Hepatocyte (in vitro differentiated cells): ENCODE data around the gene CCDC117.

ENCODE experiments used
- EZH2 ChIP-seq: fragments of 200-600 bp; sonication (generic); IDR thresholded peaks from 2 replicates; pipeline ENCODE4 v1.6.1; 2016; ENCODE audit warnings: antibody characterized with exemption, mild to moderate bottlenecking, borderline replicate concordance
- EZH2phosphoT487 ChIP-seq: fragments of 200-600 bp; sonication (generic); IDR thresholded peaks from one replicate; pipeline ENCODE4 v1.6.1; 2018; ENCODE audit warnings: antibody characterized with exemption, mild to moderate bottlenecking, low read depth, moderate library complexity; ENCODE audit not compliant: unreplicated experiment, severe bottlenecking
- TF ChIP-seq, protein P1 (sequence below): fragments of 200-600 bp; sonication (generic); IDR thresholded peaks from 2 replicates; pipeline ENCODE4 v1.5.1; 2016; ENCODE audit warnings: antibody characterized with exemption, mild to moderate bottlenecking; ENCODE audit not compliant: poor library complexity

DNA sequence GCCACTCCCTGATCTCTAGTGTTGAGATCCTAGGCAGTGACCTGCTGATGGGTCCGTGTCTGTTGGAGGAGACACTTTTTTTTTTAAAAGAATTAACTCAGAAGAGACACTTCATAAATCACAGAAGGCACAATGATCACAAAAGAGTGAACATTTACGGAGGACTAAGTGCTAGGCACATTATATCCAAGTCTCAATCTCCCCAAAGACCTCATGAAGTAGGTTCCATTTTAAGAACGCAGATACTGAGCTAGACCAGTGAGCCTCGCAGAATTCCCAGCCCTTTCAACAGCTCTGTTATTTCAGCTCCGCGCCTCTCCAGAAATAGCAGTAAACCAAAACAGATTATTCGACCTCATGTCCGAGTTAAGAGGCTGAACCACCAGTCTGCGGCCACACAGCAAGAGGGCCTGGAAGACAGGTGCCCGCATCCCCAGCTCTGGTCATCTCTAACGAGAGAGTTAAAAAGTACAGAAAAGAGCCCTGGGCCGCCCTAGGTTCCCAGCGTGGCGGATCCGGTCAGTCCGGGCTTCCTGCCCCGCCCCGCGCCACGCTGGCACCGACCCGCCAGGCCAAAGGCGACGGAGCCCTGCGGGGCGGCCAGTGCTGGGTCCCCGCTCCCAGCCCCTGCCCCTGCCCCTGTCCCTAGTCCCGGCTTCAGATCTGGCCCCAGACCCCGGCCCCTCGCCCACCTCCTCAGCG, 27.3 kb downstream of the CCDC117 start:
- TF ChIP-seq, protein P1, sequence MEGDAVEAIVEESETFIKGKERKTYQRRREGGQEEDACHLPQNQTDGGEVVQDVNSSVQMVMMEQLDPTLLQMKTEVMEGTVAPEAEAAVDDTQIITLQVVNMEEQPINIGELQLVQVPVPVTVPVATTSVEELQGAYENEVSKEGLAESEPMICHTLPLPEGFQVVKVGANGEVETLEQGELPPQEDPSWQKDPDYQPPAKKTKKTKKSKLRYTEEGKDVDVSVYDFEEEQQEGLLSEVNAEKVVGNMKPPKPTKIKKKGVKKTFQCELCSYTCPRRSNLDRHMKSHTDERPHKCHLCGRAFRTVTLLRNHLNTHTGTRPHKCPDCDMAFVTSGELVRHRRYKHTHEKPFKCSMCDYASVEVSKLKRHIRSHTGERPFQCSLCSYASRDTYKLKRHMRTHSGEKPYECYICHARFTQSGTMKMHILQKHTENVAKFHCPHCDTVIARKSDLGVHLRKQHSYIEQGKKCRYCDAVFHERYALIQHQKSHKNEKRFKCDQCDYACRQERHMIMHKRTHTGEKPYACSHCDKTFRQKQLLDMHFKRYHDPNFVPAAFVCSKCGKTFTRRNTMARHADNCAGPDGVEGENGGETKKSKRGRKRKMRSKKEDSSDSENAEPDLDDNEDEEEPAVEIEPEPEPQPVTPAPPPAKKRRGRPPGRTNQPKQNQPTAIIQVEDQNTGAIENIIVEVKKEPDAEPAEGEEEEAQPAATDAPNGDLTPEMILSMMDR, result no peak
- TF ChIP-seq EZH2 (no peak), EZH2phosphoT487 (no peak)
